Pancreas (tissue), 10 donors: Measurements from ENCODE around the gene MYBPC3. TPM values are rescaled to one million over a fixed set of nuclear protein-coding genes. Genes with fewer than 3 reads are reported as not detected.
A peak's percentile ranks its signal among the peaks of the same experiment; 100 is the strongest.

Source experiments
- ATAC-seq, 4 donors: fragments of 200-7000 bp; cut with Tn5 transposase; one replicate each; pipeline versions ENCODE4 v1.8.0 to v1.9.1; 2020; ENCODE audit warnings: mild to moderate bottlenecking in 4 of 4, moderate library complexity in 4 of 4
- DNase-seq, 6 donors: peaks; one replicate each; pipeline ENCODE4 v3.0.0-alpha.2; 2020
- FAIRE-seq: peaks from 2 replicates; lab custom pipeline; 2012; peaks lifted over from hg19 to GRCh38; lab: Jason Lieb, UNC
- H3K27ac ChIP-seq, 4 donors: fragments of 200-600 bp; sonication (generic); 1 replicate in 3 of 4; 2 replicates in 1 of 4; pipeline versions ENCODE4 v1.5.0 to v1.8.0; 2020
- H3K27me3 ChIP-seq, 4 donors: fragments of 200-600 bp; one replicate each; pipeline ENCODE4 v1.8.0; 2021
- H3K36me3 ChIP-seq, 3 donors: fragments of 200-600 bp; sonication (generic) in 1 of 3; one replicate each; pipeline versions ENCODE4 v1.5.0 to v1.8.0; 2020 to 2021
- H3K4me1 ChIP-seq, 3 donors: fragments of 200-600 bp; one replicate each; pipeline ENCODE4 v1.8.0; 2021
- H3K4me3 ChIP-seq, 4 donors: fragments of 200-600 bp; sonication (generic) in 2 of 4; one replicate each; pipeline versions ENCODE4 v1.5.0 to v1.8.0; 2020 to 2021
- H3K9me3 ChIP-seq, 4 donors: fragments of 200-600 bp; one replicate each; pipeline ENCODE4 v1.8.0; 2021
- WGBS, 2 donors: extraction: QIAGEN DNeasy Blood & Tissue Kit; methylation state at CpG; one replicate each; pipeline ENCODE4 v1.1.7; 2013; 5-methylcytosine and 5-hydroxymethylcytosine counted together
- intact Hi-C, 3 donors: fragments of 100-400 bp; cut with DNase I; formaldehyde crosslinking; loops; one replicate each; pipeline versions ENCODE4 v1.11.1 to v1.14.2; 2022
- polyA plus RNA-seq, 2 donors: library from polyadenylated mRNA; stranded (reverse); fragments of 200-250 nt; gene quantifications; one replicate each; pipeline ENCODE4 v1.2.3, GENCODE V29; 2013
- total RNA-seq, 6 donors: library from RNA; stranded (reverse); fragmentation: NEBNext Ultra II Directional in 4 of 6; extraction: Animal tissue kit (Norgen Biotek cat#: 25700) in 4 of 6; gene quantifications; one replicate each; pipeline versions ENCODE4 v1.2.1 to v1.2.4, GENCODE V29; 2021 to 2023
- TF ChIP-seq, protein P1 (sequence below), 4 donors: fragments of 200-600 bp; sonication (generic) in 3 of 4; IDR thresholded peaks; one replicate each; pipeline versions ENCODE4 v1.5.0 to v1.8.0; 2021; ENCODE audit warnings: antibody characterized with exemption in 4 of 4
- donor health status: healthy with polysubstance abuse.
- donor health status: DM: no; HTN: no; CAD: no; lungs with moderate emphysema.
- donor health status: DM: no; HTN: no; CAD: no.
- donor health status: control.
- donor health status: control.
- donor health status: Bipolar disorder and iron deficiency.
- donor health status: DM: yes; HTN: yes; CAD: no.
- donor health status: DM: no; HTN: no; CAD: no.
- donor health status: DM: no; HTN: no; CAD: no.
- donor health status: DM: yes; HTN: yes; CAD: no.

The MYBPC3 gene
- total and polyA plus RNA-seq, 8 donors: 0.06 to 1.0 (median 0.12) TPM; not detected in 2

DNA sequence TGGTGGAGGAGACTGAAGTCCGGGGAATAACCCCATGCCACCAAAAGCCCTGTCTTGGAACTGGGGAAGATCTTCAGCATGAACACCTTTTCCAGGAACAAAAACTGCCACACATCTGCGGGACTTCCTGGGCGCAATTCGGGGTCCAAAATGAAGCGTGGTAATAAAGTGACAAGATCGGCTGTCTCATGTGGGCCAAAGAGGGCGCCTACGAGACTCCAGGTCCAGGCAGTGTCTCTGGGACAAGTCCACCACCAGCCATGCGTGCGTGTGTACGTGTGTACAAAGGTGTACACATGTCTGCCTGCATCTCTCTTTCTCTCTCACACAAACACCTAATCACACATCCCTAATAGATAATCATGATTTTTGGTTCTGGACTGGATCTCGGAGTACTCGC, 8.9 kb upstream of the MYBPC3 start:
- WGBS, 2 donors: 81 to 86% methylated on average over 13 of the region's 13 CpGs
- ATAC-seq (no peak), DNase-seq (no peak)

DNA sequence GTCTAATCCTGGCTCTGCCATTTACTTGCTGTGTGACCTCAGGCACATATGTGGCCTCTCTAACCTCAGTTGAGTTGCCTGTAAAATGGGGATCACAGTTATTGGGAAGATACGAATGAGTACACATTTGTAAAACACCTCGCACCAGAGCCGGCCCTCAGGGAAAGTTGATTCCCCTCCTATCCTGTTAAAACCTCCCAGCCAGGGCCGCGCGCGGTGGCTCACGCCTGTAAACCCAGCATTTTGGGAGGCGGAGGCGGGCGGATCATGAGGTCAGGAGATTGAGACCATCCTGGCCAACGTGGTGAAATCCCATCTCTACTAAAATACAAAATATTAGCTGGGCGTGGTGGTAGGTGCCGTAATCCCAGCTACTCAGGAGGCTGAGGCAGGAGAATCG, 7.8 kb upstream of the MYBPC3 start:
- TF ChIP-seq, protein P1, sequence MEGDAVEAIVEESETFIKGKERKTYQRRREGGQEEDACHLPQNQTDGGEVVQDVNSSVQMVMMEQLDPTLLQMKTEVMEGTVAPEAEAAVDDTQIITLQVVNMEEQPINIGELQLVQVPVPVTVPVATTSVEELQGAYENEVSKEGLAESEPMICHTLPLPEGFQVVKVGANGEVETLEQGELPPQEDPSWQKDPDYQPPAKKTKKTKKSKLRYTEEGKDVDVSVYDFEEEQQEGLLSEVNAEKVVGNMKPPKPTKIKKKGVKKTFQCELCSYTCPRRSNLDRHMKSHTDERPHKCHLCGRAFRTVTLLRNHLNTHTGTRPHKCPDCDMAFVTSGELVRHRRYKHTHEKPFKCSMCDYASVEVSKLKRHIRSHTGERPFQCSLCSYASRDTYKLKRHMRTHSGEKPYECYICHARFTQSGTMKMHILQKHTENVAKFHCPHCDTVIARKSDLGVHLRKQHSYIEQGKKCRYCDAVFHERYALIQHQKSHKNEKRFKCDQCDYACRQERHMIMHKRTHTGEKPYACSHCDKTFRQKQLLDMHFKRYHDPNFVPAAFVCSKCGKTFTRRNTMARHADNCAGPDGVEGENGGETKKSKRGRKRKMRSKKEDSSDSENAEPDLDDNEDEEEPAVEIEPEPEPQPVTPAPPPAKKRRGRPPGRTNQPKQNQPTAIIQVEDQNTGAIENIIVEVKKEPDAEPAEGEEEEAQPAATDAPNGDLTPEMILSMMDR (IDR thresholded peaks at IDR 0.05): no peak
- ATAC-seq: no peak
- intact Hi-C loops: no loop called here
- DNase-seq: no peak
- 87 to 94% methylated on average over 15 of the region's 15 CpGs for WGBS, 2 donors
- Histone ChIP-seq H3K4me3 (no peak overlapping the region), H3K36me3 (no peaks in the 10 kb centered on the region), H3K27me3 (no peaks in the 10 kb centered on the region), H3K4me1 (no peaks in the 10 kb centered on the region), H3K9me3 (no peaks in the 10 kb centered on the region), H3K27ac (no peak overlapping the region)
- FAIRE-seq: no peak

More for the DNA sequence above, 8.9 kb upstream of the MYBPC3 start:
- Histone ChIP-seq H3K27ac (no peak overlapping the region), H3K4me1 (no peaks in the 10 kb centered on the region), H3K9me3 (no peaks in the 10 kb centered on the region), H3K27me3 (no peaks in the 10 kb centered on the region), H3K36me3 (no peaks in the 10 kb centered on the region), H3K4me3 (no peak overlapping the region)
- intact Hi-C loops: no loop called here
- TF ChIP-seq, protein P1 (IDR thresholded peaks at IDR 0.05): no peak
- no peak for FAIRE-seq

DNA sequence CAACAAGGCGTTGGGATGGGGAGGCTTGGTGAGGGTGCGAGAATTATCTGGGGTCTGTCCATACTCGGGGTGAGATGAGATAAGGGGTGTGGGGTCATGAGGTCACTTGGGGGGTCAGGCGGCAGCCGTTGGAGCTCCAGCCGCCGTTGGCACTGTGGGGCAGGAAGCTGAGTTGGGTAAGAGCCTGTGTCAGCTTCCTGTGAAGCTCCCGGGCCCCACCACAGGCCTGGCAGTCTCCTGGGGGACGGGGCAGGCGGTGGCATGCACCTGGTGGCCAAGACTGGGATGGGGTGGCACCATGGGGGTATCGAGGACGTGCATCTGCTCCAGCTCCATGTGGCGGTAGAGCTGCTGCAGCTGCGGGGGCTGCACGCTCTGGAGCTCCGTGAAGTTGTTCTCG, 7.1 kb upstream of the MYBPC3 start:
- Histone ChIP-seq H3K27ac (no peak overlapping the region), H3K27me3 (no peaks in the 10 kb centered on the region), H3K4me1 (no peaks in the 10 kb centered on the region), H3K36me3 (no peaks in the 10 kb centered on the region), H3K4me3 (no peak overlapping the region), H3K9me3 (no peaks in the 10 kb centered on the region)
- intact Hi-C loops: loop anchor here in 1 of 3 donors (10.0 kb wide), 1 partner anchor 185 kb away; the partner anchor contains the start of gene ARFGAP2
- no peak for DNase-seq
- ATAC-seq: no peak
- no peak for FAIRE-seq
- WGBS, 2 donors: 76 to 87% methylated on average over 16 to 17 of the region's 17 CpGs
- TF ChIP-seq, protein P1 (IDR thresholded peaks at IDR 0.05): no peak

DNA sequence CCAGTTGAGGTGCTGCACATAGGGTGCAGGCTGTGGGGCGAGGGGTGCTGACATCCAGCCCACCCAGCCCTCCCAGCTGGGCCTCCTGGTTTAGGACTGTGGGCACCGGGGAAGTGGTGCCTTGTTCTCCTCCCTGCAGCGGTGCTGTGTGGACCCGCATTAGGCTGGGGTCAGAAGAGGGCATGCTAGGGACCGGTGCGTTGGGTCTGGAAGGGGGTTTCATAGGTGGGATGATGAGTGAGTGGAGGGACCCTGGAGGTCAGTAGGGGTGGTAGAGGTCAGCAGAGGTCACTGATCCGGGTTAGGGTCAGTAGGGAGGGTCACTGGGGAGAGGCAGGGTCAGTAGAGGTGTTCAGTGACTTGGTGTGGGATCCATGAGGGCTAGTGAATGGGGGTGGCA, 6.7 kb upstream of the MYBPC3 start:
- DNase-seq (no peak), FAIRE-seq (no peak), ATAC-seq (no peak)
- TF ChIP-seq, protein P1 (IDR thresholded peaks at IDR 0.05): no peak
- WGBS, 2 donors: 75 to 77% methylated on average over 7 of the region's 7 CpGs
- H3K36me3 ChIP-seq: no peaks in the 10 kb centered on the region
- no peak overlapping the region for H3K4me3 ChIP-seq
- intact Hi-C loops: loop anchor here in 1 of 3 donors (10.0 kb wide), 1 partner anchor 184 kb away; the partner anchor contains the start of gene ARFGAP2
- no peak overlapping the region for H3K27ac ChIP-seq
- no peaks in the 10 kb centered on the region for H3K4me1 ChIP-seq
- no peaks in the 10 kb centered on the region for H3K9me3 ChIP-seq
- no peaks in the 10 kb centered on the region for H3K27me3 ChIP-seq

DNA sequence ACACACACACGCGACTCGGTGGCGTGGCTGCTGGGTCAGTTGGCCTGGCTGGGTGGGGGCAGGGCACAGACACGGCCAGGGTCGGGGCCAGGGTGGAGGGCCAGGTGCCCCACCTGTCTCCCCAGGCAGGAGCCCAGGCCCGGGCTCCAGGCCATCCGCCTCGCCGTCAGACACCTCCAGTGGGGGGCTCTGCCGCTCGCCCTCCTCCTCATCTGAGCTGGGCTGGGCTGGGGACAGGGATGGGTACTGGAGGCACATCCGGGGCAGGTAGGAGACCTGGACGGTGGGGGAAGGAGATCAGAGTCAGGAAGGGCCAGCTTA, 6.2 kb upstream of the MYBPC3 start:
- DNase-seq (peak in 1 of 6 donors; percentile 71), FAIRE-seq (no peak), ATAC-seq (no peak)
- 63 to 72% methylated on average over 14 of the region's 14 CpGs for WGBS, 2 donors
- intact Hi-C loops: loop anchor here in 1 of 3 donors (10.0 kb wide), 1 partner anchor 184 kb away; the partner anchor contains the start of gene ARFGAP2
- no peaks in the 10 kb centered on the region for H3K9me3 ChIP-seq
- TF ChIP-seq, protein P1 (IDR thresholded peaks at IDR 0.05): no peak
- H3K27me3 ChIP-seq: no peaks in the 10 kb centered on the region
- H3K4me1 ChIP-seq: no peaks in the 10 kb centered on the region
- H3K4me3 ChIP-seq: no peak overlapping the region
- H3K27ac ChIP-seq: no peak overlapping the region
- H3K36me3 ChIP-seq: no peaks in the 10 kb centered on the region
